C4-2B (cell line): Measurements from ENCODE around the gene GPR141.

Source experiments
- CTCF ChIP-seq: fragments of 450-650 bp; conservative IDR thresholded peaks from 2 replicates; pipeline ENCODE4 v1.5.1; 2017; ENCODE audit warnings: mild to moderate bottlenecking
- ZFX ChIP-seq: fragments of 450-650 bp; IDR thresholded peaks from 2 replicates; pipeline ENCODE4 v1.6.1; 2017

DNA sequence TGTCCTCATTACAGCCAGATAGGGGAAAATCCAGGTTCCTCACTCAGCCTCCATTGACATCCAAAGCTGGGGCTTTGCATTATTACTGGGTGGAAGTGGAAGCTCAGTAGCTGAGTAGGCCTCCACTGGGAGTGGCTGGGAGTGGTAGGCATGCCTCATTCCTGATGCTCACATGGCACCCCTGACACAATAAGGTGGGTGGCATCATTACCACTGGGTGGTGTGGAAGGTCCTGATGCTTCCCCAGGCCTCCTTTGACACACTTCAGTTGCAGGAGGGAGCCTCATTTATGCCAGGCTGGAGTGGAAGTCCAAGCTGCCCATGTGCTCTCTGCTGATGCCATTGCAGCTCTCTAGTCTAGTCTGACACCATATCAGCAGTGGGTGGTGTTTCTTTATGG lies 48.2 kb upstream of the GPR141 start:
- TF ChIP-seq CTCF (no peak), ZFX (no peak)
